Measurements from ENCODE around the gene KLK1.

Gene KLK1

DNA sequence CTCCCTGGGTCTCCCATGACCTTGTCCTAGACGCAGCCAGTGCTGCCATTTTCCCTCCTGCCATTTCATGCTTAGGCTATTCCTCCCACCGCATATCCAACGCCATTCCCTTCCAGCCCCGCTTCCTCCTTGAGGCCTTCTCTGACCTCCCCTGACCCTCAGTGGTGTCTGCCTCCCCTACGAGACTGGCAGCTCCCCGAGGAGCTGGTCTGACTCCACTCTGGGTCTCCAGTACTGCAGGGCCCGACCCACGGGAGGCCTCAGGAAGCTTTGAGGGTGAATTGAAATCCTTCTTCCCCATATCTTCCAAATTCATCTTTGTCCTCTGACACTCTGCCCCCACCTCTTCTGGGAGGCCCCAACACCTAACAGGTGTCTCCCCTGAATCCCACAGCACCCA is 9.1 kb upstream of the KLK1 start:
- no peak for TF ChIP-seq CTCF (IDR thresholded peaks at IDR 0.05; ENCODE audit: borderline replicate concordance, control extremely low read depth, extremely low read depth, insufficient read depth, missing control alignments)
- in situ Hi-C loops (cut with MboI; ENCODE audit: low sequenced_read_pairs, unreplicated experiment): no loop called here
- no peak for DNase-seq (ENCODE audit: low spot score)

GRCh38 chr19:50831026-50831396 is 7.4 kb upstream of the KLK1 start:
- in situ Hi-C loops (cut with MboI; ENCODE audit: low sequenced_read_pairs, unreplicated experiment): no loop called here
- no peak for TF ChIP-seq CTCF (IDR thresholded peaks at IDR 0.05; ENCODE audit: borderline replicate concordance, control extremely low read depth, extremely low read depth, insufficient read depth, missing control alignments)
- no peak for DNase-seq (ENCODE audit: low spot score)

DNA sequence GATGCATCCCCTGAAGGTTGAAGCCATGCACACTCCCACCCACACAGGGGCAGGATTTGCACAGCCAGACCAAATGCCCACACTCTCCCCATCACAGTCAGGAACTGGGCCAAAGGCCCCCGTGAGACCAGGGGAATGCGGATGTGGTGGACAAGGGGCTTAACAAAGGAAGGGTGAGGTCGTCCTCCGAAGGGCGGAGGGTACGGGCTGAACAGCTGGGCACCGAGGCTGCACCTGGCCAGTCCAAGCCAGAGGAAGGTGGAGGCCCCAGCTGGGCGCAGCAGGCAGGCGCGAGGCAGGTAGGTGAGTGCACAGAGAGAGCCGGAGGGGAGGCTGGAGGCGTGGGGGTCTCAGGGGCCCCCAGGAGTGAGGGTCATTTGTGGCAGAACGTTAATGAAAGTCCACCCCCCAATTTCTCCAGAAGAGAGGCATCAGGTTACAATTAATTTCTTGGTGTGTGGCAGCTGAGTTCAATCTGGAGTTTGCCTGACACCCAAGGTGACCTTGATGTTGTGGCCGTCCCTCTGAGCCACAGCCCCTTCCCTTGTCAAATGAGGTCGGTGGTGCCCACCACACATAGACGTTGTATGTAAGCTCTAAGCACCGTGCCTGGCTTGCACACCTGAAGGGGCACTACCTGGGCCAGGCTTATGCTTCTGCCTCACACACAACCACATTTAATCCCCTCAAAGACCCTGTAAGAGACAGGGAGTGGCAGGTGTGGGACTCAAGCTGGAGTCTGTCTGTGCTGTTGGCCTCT is 6.9 kb upstream of the KLK1 start:
- TF ChIP-seq CTCF (IDR thresholded peaks at IDR 0.05; ENCODE audit: borderline replicate concordance, control extremely low read depth, extremely low read depth, insufficient read depth, missing control alignments): no peak
- in situ Hi-C loops (cut with MboI; ENCODE audit: low sequenced_read_pairs, unreplicated experiment): no loop called here
- no peak for DNase-seq (ENCODE audit: low spot score)

DNA sequence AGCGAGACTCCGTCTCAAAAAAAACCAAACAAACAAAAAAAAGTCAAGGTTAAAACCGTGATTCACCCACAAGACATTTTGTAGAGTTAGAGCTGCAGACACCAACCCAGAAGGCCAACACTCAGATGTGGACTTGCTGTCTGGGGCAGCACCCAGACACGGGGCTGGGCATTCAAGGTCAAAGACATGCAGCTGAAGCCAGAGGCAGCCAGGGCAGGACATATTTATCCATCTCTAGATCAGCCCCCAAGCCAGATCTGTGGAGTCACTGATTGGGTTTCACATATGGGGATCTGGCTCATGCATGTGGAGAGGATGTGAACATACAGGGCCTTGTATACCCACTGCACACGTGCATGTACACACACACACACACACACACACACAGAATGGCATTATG is 6.2 kb upstream of the KLK1 start:
- no peak for DNase-seq (ENCODE audit: low spot score)
- TF ChIP-seq CTCF (IDR thresholded peaks at IDR 0.05; ENCODE audit: borderline replicate concordance, control extremely low read depth, extremely low read depth, insufficient read depth, missing control alignments): no peak
- in situ Hi-C loops (cut with MboI; ENCODE audit: low sequenced_read_pairs, unreplicated experiment): no loop called here

GRCh38 chr19:50827476-50827875 is 3.9 kb upstream of the KLK1 start:
- in situ Hi-C loops (cut with MboI; ENCODE audit: low sequenced_read_pairs, unreplicated experiment): no loop called here
- TF ChIP-seq CTCF (IDR thresholded peaks at IDR 0.05; ENCODE audit: borderline replicate concordance, control extremely low read depth, extremely low read depth, insufficient read depth, missing control alignments): no peak
- no peak for DNase-seq (ENCODE audit: low spot score)

DNA sequence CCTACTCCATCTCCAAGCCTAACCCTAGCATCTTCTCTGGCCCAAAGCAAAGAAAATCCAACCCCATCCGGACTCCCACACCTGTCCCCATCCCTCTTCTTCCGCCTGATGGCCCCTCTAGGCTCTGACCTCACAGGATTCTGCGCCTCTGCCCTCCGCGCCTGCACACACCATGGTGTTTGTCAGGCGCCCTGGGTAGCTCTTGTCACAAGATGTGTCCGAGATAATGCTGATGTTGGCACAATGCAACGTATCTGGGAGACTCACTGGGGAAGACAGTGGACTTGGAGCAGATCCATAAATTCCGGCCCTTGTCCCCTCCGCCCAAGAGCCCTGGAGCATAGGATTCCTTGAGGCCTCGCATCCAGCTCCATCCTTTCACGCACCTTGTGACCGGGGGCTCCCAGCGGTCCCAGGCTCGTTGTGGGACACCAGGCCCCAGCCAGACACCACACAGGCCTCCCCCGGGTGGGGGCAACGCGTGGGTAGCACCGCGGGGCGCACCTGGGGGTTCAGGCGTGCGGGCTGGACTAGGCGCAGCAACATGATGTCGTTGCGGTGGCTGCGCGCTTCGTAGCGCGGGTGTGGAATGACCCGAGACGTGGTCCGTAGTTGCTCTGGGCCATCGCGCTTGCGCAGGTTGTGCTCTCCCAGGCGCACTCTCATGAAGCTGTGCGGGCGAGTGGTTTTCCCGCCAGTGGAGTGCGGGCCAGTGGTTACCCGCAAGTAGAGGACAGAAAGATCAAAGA is 3.1 kb upstream of the KLK1 start:
- DNase-seq (ENCODE audit: low spot score): no peak
- TF ChIP-seq CTCF (IDR thresholded peaks at IDR 0.05; ENCODE audit: borderline replicate concordance, control extremely low read depth, extremely low read depth, insufficient read depth, missing control alignments): no peak
- in situ Hi-C loops (cut with MboI; ENCODE audit: low sequenced_read_pairs, unreplicated experiment): no loop called here
